ENCODE results near the gene CD276.

- TF ChIP-seq, protein P1, sequence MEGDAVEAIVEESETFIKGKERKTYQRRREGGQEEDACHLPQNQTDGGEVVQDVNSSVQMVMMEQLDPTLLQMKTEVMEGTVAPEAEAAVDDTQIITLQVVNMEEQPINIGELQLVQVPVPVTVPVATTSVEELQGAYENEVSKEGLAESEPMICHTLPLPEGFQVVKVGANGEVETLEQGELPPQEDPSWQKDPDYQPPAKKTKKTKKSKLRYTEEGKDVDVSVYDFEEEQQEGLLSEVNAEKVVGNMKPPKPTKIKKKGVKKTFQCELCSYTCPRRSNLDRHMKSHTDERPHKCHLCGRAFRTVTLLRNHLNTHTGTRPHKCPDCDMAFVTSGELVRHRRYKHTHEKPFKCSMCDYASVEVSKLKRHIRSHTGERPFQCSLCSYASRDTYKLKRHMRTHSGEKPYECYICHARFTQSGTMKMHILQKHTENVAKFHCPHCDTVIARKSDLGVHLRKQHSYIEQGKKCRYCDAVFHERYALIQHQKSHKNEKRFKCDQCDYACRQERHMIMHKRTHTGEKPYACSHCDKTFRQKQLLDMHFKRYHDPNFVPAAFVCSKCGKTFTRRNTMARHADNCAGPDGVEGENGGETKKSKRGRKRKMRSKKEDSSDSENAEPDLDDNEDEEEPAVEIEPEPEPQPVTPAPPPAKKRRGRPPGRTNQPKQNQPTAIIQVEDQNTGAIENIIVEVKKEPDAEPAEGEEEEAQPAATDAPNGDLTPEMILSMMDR (IDR thresholded peaks at IDR 0.05): no peak
- TF ChIP-seq POLR2A (IDR thresholded peaks at IDR 0.05): no peak
These were observed 79.7 kb downstream of the CD276 start for GRCh38 chr15:73763931-73764330.
